NCI-H1105 treated with DMSO at 0.1 percent for 48 hours (cell line): ENCODE measurements around the gene HDDC2.

ENCODE experiments used
- DNase-seq: peaks from one replicate; lab custom pipeline; 2025; lab: John Stamatoyannopoulos, UW

Gene HDDC2

GRCh38 chr6:125233202-125233601 is 68.6 kb downstream of the HDDC2 start:
- DNase-seq: no peak

- DNase-seq: no peak
These were observed 69.3 kb downstream of the HDDC2 start for GRCh38 chr6:125232466-125232865.

GRCh38 chr6:125231574-125232343 is 70.0 kb downstream of the HDDC2 start:
- no peak for DNase-seq

- no peak for DNase-seq
These were observed 70.6 kb downstream of the HDDC2 start for GRCh38 chr6:125231133-125231532.

GRCh38 chr6:125230674-125231073 is 71.1 kb downstream of the HDDC2 start:
- no peak for DNase-seq

GRCh38 chr6:125228981-125229479 is 72.7 kb downstream of the HDDC2 start:
- no peak for DNase-seq

- no peak for DNase-seq
These were observed 74.5 kb downstream of the HDDC2 start for GRCh38 chr6:125227244-125227643.
